ENCODE data around the gene SLC5A9. TPM values are rescaled to one million over a fixed set of nuclear protein-coding genes. Genes with fewer than 3 reads are reported as not detected.
"Not testable (repeated sequence)": the region's sequence is repeated elsewhere in the genome, so short reads cannot be mapped to it uniquely, and the experiment has no call there.

The SLC5A9 gene
- total RNA-seq, 2 donors from 2014 or later = 3.5 to 5.7 TPM

DNA sequence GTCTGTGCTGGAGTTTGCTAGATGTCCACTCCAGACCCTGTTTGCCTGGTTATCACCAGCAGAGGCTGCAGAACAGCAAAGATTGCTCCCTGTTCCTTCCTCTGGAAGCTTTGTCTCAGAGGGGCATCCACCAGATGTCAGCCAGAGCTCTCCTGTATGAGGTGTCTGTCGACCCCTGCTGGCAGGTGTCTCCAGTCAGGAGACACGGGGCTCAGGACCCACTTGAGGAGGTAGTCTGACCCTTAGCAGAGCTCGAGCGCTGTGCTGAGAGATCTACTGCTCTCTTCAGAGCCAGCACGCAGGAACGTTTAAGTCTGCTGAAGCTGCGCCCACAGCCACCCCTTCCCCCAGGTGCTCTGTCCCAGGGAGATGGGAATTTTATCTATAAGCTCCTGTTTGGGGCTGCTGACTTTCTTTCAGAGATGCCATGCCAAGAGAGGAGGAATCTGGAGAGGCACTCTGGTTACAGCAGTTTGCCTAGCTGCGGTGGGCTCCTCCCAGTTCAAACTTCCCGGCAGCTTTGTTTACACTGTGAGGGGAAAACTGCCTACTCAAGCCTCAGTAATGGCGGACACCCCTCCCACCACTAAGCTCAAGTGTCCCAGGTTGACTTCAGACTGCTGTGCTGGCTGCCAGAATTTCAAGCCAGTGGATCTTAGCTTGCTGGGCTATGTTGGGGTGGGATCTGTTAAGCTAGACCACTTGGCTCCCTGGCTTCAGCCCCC, 62.3 kb downstream of the SLC5A9 start:
- ATAC-seq = not testable (repeated sequence)

DNA sequence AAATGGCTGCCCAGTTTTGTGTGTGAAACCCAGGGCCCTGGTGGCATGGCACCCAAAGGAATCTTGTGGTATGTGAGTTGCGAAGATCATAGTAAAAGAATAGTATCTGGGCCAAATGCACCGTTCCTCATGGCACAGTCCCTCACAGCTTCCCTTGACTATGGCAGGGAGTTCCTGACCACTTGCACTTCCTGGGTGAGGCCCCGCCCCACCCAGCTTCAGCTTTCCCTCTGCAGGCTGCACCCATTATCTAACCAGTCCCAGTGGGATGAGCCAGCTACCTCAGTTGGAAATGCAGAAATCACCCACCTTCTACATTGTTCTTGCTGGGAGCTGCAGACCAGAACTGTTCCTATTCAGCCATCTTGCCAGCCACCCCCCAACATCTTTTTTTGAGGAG, 63.0 kb downstream of the SLC5A9 start:
- DNase-seq = no peak
- intact Hi-C loops (cut with DNase I, micrococcal nuclease) = no loop called here
- ATAC-seq = peak; percentile 68

More for the DNA sequence above, 62.3 kb downstream of the SLC5A9 start:
- intact Hi-C loops (cut with DNase I, micrococcal nuclease); DNase-seq: not testable (repeated sequence)

DNA sequence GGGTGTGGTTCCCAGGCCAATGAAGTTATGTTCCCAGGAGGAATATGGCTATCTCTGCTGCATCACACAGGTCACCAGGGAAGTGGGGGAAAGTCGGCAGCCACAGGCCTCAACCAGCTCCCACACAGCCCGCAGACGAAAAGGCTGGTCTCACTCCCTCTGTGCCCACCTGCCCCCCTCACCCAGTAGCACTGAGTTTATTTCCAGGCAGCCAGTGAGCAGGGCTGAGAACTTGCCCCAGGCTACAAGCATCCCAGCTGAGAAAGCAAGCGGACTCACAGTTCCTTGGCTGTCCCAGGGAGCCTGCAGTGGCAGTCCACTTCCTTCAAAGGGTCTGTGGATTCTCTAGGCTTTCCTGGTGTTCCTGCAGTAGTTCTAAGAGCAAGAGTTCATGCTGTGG, 68.9 kb downstream of the SLC5A9 start:
- DNase-seq = no peak
- intact Hi-C loops (cut with DNase I, micrococcal nuclease) = no loop called here

DNA sequence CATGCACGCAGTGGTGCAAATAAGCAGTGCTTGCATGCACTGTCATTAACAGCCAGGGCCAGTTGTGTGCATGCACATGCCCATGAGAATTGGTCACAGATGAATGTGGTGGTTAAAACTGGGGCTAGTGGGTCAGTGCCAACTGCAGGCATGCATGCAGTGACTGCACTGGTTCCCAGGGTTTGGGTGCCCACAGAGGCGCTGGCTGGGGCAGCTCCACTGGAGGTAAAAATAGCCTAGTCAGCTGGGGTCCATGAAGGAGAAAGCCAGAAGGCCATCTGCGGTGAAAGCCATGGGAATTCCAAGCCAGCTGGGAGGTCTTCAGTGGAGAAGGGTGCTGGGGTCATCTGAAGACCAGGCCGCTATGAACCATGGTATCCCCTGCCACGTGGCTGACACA, 70.2 kb downstream of the SLC5A9 start:
- intact Hi-C loops (cut with DNase I, micrococcal nuclease) = no loop called here
- no peak for ATAC-seq
- DNase-seq = no peak

More for the DNA sequence above, 68.9 kb downstream of the SLC5A9 start:
- ATAC-seq = no peak

DNA sequence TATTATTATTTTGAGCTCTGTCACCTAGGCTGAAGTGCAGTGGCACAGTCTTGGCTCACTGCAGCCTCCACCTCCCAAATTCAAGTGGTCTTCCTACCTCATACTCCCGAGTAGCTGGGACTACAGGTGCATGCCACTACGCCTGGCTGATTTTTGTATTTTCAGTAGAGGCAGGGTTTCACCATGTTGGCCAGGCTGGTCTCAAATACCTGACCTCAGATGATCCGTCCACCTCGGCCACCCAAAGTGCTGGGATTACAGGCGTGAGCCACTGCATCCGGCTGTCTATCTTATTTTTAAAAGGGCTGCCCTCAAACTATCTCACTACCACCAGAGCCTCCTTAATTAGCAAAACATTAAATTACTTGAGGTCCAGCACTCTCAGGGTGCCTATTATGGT, 71.6 kb downstream of the SLC5A9 start:
- intact Hi-C loops (cut with DNase I, micrococcal nuclease); ATAC-seq: not testable (repeated sequence)

DNA sequence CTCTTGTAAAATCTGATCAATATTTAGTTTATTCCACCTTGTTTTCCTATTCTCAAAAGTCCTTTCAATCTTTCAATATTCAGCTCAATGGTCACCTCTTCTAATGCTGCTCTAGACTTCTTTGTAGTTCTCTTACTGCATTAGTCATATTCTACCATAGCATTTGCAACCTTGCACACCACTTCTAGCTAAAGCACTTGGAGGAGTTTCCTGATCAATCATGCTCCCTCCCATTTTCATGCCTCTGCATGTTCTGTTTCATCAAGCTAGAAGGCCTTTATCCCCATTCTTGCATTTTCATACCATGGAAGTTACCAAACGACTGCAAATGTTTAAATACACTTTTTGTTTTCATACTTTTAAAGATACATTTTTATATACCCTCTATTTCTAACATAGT, 72.1 kb downstream of the SLC5A9 start:
- intact Hi-C loops (cut with DNase I, micrococcal nuclease) = no loop called here
- DNase-seq = no peak
- no peak for ATAC-seq

More for the DNA sequence above, 71.6 kb downstream of the SLC5A9 start:
- DNase-seq = not testable (repeated sequence)

Other genes with a start within 250 kb of the SLC5A9 start
- gene TRABD2B, start 225.3 kb upstream of the SLC5A9 start, total RNA-seq = 1 to 10 TPM in 1 of 2 donors, under 1 TPM in 1; 0.70 to 1.0 TPM
- gene SPATA6, start 249.5 kb downstream of the SLC5A9 start, total RNA-seq = 10 to 100 TPM; 11.2 to 15.0 TPM

Measured in left colon (tissue), 2 donors.